ENCODE results near the gene PLEKHH3.
A peak's percentile ranks its signal among the peaks of the same experiment; 100 is the strongest.
"Not testable (repeated sequence)": the region's sequence is repeated elsewhere in the genome, so short reads cannot be mapped to it uniquely, and the experiment has no call there.

The PLEKHH3 gene

GRCh38 chr17:42623732-42624596 is 52.8 kb downstream of the PLEKHH3 start:
- peak; percentile 11 for DNase-seq

DNA sequence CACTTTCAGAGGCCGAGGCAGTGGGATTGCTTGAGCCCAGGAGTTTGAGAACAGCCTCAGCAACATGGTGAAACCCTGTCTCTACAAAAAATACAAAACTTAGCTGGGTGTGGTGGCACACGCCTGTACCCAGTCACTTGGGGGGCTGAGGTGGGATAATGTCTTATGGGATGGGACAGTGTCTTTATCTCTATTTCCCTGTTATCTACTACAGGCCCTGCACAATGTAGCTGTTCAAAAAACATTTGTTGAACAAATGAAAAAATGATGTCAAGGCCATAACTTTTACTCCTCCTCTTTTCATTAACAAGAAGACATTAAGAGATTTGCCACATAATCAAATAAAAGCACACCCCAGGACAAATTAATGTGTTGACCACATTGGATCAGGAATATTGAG is 53.5 kb downstream of the PLEKHH3 start:
- no peak for DNase-seq

DNA sequence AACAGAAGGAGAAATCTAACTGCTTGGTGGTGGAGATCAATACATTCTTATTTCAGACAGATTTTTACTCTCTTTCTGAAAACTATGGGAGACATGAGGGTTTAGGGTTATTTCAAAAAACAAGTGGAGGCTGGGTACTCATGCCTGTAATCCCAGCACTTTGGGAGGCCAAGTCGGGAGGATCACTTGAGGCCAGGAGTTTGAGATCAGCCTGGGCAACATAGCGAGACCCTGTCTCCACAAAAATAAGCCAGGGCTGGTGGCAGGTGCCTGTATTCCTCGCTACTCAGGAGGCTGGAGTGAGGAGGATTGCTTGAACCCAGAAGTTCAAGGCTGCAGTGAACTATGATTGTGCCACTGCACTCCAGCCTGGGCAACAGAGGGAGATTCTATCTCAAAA is 54.8 kb downstream of the PLEKHH3 start:
- DNase-seq = not testable (repeated sequence)

- peak; percentile 69 for DNase-seq
Observed at GRCh38 chr17:42618442-42619150, 58.2 kb downstream of the PLEKHH3 start.

DNA sequence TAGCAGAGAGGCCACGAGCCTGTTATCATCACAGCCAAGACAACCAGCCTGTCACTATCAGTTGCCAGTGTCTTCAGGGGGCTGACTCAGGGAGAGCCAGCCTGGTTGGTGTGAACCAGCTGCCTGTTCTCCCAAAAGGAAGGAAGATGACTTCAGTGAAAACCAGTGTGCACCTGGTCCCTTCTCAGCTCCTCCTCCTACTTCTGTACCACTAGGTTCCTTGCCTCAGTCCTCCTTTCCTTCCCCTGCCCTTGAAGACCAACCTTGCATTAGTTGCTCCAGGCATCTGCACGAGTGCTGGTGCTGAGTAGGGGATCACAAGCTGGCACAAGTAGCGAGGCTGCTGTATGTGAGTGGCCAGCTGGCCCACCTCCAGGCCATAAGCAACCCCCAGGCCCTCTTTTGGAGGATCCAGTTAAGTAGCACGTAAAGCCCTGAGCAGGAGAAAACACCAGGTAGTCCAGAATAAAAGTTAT is 58.8 kb downstream of the PLEKHH3 start:
- peak; percentile 41 for DNase-seq
